B cell (primary cell): Measurements from ENCODE around the gene PPIAL4G.
"Not testable (repeated sequence)": the region's sequence is repeated elsewhere in the genome, so short reads cannot be mapped to it uniquely, and the experiment has no call there.

Experiments
- CTCF ChIP-seq: fragments of 200-600 bp; IDR thresholded peaks from one replicate; pipeline ENCODE4 v1.8.0; 2022; ENCODE audit warnings: antibody characterized with exemption, mild to moderate bottlenecking
- EZH2 ChIP-seq: IDR thresholded peaks from 2 replicates; pipeline ENCODE4 v1.6.1; 2012; ENCODE audit warnings: borderline replicate concordance, low read depth, mild to moderate bottlenecking, moderate library complexity, low read length; ENCODE audit not compliant: insufficient read depth, poor library complexity, severe bottlenecking

DNA sequence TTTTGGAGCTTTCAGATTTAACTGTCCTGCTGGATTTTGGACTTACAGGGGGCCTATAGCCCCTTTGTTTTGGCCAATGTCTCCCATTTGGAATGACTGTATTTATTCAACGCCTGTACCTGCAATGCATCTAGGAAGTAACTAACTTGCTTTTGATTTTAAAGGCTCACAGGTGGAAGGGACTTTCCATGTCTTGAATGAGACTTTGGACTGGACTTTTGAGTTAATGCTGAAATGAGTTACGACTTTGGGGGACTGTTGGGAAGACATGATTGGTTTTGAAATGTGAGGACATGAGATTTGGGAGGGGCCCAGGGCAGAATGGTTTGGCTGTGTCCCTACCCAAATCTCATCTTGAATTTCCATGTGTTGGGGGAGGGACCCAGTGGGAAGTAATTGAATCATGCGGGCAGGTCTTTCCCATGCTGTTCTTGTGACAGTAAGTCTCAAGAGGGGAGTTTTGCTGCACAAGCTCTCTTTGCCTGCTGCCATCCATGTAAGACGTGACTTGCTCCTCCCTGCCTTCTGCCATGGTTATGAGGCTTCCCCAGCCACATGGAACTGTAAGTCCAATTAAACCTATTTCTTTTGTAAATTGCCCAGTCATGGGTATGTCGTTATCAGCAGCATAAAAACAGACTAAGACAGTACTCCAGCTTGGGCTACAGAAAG, 43.3 kb downstream of the PPIAL4G start:
- not testable (repeated sequence) for TF ChIP-seq CTCF, EZH2
